RPMI7951 (cell line): ENCODE measurements around the gene CEP162. TPM values are rescaled to one million over a fixed set of nuclear protein-coding genes. Genes with fewer than 3 reads are reported as not detected.
A peak's percentile ranks its signal among the peaks of the same experiment; 100 is the strongest.
"Not testable (repeated sequence)": the region's sequence is repeated elsewhere in the genome, so short reads cannot be mapped to it uniquely, and the experiment has no call there.

ENCODE experiments used
- DNase-seq: peaks from one replicate; pipeline ENCODE4 v3.0.0-alpha.2; 2012; ENCODE audit warnings: low read depth
- total RNA-seq: library from RNA; depleted of rRNA; stranded (reverse); fragments of >200 nt; shearing (Covaris generic); gene quantifications from 2 replicates; pipeline ENCODE4 v1.2.3, GENCODE V29; 2014; rRNA removed

Gene CEP162
- total RNA-seq, 1 experiment from 2014 or later, result 5.3 TPM

GRCh38 chr6:84086056-84086455 is 141.4 kb downstream of the CEP162 start:
- no peak for DNase-seq

GRCh38 chr6:84084705-84085104 is 142.7 kb downstream of the CEP162 start:
- not testable (repeated sequence) for DNase-seq

- DNase-seq, result no peak
Observed at GRCh38 chr6:84082689-84083265, 144.7 kb downstream of the CEP162 start.

GRCh38 chr6:84081222-84081621 is 146.2 kb downstream of the CEP162 start:
- no peak for DNase-seq

GRCh38 chr6:84078335-84078734 is 149.1 kb downstream of the CEP162 start:
- no peak for DNase-seq

- DNase-seq, result no peak
Observed at GRCh38 chr6:84077645-84078044, 149.8 kb downstream of the CEP162 start.

- DNase-seq, result peak; percentile 72
Observed at GRCh38 chr6:84074988-84075781, 152.3 kb downstream of the CEP162 start.

Other genes with a start within 250 kb of the CEP162 start
- gene MRAP2, start 193.9 kb downstream of the CEP162 start, total RNA-seq, result 6.6 and 8.4 TPM in 2 replicates